ENCODE results near the gene HINT3. TPM values are rescaled to one million over a fixed set of nuclear protein-coding genes. Genes with fewer than 3 reads are reported as not detected.

HINT3 gene
- total RNA-seq, 1 experiment from 2014 or later, result 11.7 TPM

DNA sequence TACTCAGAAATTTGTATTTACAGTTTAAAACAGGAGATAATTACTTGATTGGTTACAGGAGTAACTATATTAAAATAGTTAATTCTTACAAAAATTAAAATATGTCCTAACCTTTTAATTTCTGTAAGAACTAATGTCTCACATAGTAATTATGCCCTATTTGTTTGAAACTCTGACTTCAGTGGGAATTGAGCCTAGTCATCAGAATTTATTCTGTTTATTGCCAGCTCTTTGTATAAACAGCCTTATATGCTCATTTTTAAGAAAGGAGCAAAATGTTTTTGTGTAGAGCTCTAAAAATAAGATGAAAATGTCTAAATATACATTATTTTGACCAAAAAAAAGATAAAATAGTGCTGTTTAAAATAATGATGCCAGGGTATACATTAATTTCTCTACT is 51.2 kb downstream of the HINT3 start:
- Histone ChIP-seq H2AFZ (ENCODE audit: low read length) (no peak overlapping the region), H2BK5ac (ENCODE audit: insufficient read length, low read length) (no peak overlapping the region), H3K79me1 (ENCODE audit: insufficient read depth, low read depth, low read length, poor library complexity, severe bottlenecking) (peaks cover 2% of the 10 kb centered on the region), H3K56ac (ENCODE audit: insufficient read length, low read depth, low read length) (no peak overlapping the region), H2BK15ac (ENCODE audit: low read depth, low read length) (no peak overlapping the region), H3K79me2 (ENCODE audit: insufficient read depth, low read length) (no peaks in the 10 kb centered on the region), H2BK12ac (ENCODE audit: insufficient read length, low read depth, low read length) (no peak overlapping the region), H3K23ac (ENCODE audit: insufficient read length, low read depth, low read length) (no peak overlapping the region), H4K5ac (ENCODE audit: insufficient read length, low read depth, low read length) (no peak overlapping the region), H3K4me1 (ENCODE audit: insufficient read depth, low read length) (no peaks in the 10 kb centered on the region), H3K9ac (ENCODE audit: extremely low read depth, insufficient read length, low read length) (no peak overlapping the region), H3K23me2 (ENCODE audit: insufficient read length, low read depth, low read length, poor library complexity, severe bottlenecking) (no peaks in the 10 kb centered on the region), H4K91ac (ENCODE audit: insufficient read length, low read depth, low read length) (no peak overlapping the region), H3K18ac (ENCODE audit: insufficient read length, low read depth, low read length) (no peak overlapping the region), H3K27me3 (ENCODE audit: insufficient read depth, low read length) (no peaks in the 10 kb centered on the region), H3K9me3 (ENCODE audit: control insufficient read depth, low read depth, low read length) (no peaks in the 10 kb centered on the region), H3K27ac (ENCODE audit: insufficient read length, low read depth, low read length) (no peak overlapping the region), H3T11ph (ENCODE audit: low read length) (no peak overlapping the region), H3K4me2 (ENCODE audit: insufficient read depth, insufficient read length, low read length) (no peak overlapping the region), H4K20me1 (ENCODE audit: control insufficient read depth, insufficient read depth, insufficient read length) (no peaks in the 10 kb centered on the region), H3K4ac (ENCODE audit: low read depth, low read length) (no peak overlapping the region), H2BK20ac (ENCODE audit: low read depth, low read length, poor library complexity, severe bottlenecking) (no peak overlapping the region), H4K8ac (replicated peaks; ENCODE audit: insufficient read length, low read depth, low read length) (no peak overlapping the region), H3K14ac (ENCODE audit: insufficient read depth, low read length) (no peak overlapping the region), H2BK120ac (ENCODE audit: low read depth, low read length, poor library complexity, severe bottlenecking) (no peak overlapping the region), H2AK5ac (ENCODE audit: insufficient read length, low read length) (no peak overlapping the region)
- Mint-ChIP-seq H3K27me3 (ENCODE audit: low read depth) (no peaks in the 10 kb centered on the region), H3K9me3 (no peaks in the 10 kb centered on the region), H3K4me3 (no peak overlapping the region), H3K4me1 (no peaks in the 10 kb centered on the region), H3K36me3 (ENCODE audit: insufficient read depth in 1 of 3, low read depth in 3 of 3) (peaks cover 6 to 56% (median 36%) of the 10 kb centered on the region in 3 experiments; a peak in 6 of 7 replicates), H3K27ac (no peak overlapping the region)
- TF ChIP-seq CTCF (conservative IDR thresholded peaks at IDR 0.05), result no peak
- no peak for DNase-seq

Measured in H9 (cell line).